LHCN-M2 (cell line): ENCODE results near the gene PNRC1. TPM values are rescaled to one million over a fixed set of nuclear protein-coding genes. Genes with fewer than 3 reads are reported as not detected.
"Not testable (repeated sequence)": the region's sequence is repeated elsewhere in the genome, so short reads cannot be mapped to it uniquely, and the experiment has no call there.

ENCODE experiments used
- DNase-seq: peaks from one replicate; pipeline ENCODE4 v3.0.0-alpha.2; 2012; ENCODE audit warnings: low read depth
- total RNA-seq: library from RNA; depleted of rRNA; stranded (reverse); fragments of >200 nt; gene quantifications from 2 replicates; pipeline ENCODE4 v1.2.3, GENCODE V29; 2014; rRNA removed

Gene PNRC1
- total RNA-seq, 1 experiment from 2014 or later, result 35.6 TPM

- no peak for DNase-seq
Measured at GRCh38 chr6:89100114-89100513, 19.6 kb downstream of the PNRC1 start.

DNA sequence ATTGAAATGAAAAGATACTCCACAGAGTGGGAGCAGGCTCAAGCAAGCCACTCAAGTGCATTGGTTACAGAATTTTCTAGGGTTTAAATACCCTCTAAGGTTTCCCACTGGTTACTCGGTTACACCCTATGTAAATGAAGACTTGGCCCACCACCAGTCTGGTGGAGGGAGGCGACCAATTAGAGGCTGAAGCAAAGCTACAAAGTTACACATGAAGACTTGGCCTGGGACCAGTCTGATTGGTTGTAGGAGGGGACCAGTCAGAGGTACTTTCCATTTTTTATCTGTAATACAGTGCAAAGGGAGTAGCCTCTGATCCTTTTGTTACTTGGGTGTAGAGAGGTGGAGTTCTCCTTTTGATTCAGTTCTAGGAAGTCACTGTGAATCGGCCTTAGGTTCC, 29.7 kb downstream of the PNRC1 start:
- no peak for DNase-seq

- no peak for DNase-seq
Measured at GRCh38 chr6:89111933-89112332, 31.4 kb downstream of the PNRC1 start.

DNA sequence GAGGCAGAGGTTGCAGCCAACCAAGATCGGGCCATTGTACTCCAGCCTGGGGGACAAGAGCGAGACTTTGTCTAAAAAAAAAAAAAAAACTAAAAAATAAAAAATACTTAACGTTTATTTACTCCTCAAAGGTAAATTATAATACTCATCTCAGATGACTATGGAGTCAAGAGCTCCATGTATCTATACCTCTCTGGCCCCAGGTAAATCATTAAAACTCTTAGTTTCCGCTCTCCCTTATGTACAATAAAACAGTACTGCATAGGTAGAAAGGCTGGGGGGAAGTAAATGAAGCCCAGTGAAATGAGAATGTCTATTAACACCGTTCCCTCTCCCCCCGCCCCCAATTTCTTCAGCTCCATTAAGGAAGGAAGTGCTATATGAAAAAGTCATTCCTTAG, 36.2 kb downstream of the PNRC1 start:
- DNase-seq, result no peak

- peak; percentile 5 for DNase-seq
Measured at GRCh38 chr6:89117211-89118108, 36.9 kb downstream of the PNRC1 start, which contains the start of gene SRSF12. Gene SRSF12 (minus strand): TSS chr6:89118071. CDS start chr6:89117887, 184 bp downstream.

GRCh38 chr6:89118931-89119330, 38.4 kb downstream of the PNRC1 start:
- no peak for DNase-seq

DNA sequence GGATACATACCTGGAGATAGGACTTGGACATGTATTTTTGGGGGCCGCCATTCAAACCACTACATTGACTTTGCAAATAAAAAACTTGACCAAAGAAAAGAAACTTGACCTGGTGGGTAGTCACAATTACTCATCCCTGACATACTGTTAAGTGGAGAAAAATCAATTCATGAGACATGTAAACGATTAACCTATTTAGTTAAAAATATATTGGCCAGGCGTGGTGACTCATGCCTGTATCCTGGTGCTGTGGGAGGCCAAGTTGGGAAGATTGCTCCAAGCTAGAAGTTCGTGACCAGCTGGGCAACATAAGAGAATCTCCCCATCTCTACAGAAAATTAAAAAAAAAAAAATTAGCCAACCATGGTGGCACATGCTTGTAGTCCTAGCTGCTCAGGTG, 39.8 kb downstream of the PNRC1 start:
- no peak for DNase-seq

DNA sequence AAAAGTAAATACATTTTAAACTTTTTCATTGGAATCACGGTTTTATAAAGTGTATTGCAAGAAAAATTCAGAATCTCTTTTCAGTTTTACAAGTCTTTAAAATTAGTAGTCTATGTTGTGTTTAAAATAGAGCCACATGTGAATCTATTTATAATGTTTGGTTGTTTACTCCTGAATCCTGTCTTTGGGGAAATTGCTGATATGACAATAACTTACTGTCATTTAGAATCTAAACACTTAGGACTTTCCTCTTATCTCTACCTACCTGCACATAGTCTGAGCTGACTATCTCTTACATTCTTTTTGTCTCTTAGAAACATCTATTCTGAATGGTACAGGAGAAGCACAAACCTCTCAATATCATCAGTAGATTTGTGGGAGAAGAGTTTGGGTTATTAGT, 41.4 kb downstream of the PNRC1 start:
- DNase-seq, result no peak

GRCh38 chr6:89122625-89123024, 42.1 kb downstream of the PNRC1 start:
- DNase-seq, result peak; percentile 26

GRCh38 chr6:89128256-89128671, 47.7 kb downstream of the PNRC1 start:
- not testable (repeated sequence) for DNase-seq

GRCh38 chr6:89131599-89131998, 51.0 kb downstream of the PNRC1 start:
- DNase-seq, result no peak

GRCh38 chr6:89132057-89132456, 51.5 kb downstream of the PNRC1 start:
- no peak for DNase-seq

DNA sequence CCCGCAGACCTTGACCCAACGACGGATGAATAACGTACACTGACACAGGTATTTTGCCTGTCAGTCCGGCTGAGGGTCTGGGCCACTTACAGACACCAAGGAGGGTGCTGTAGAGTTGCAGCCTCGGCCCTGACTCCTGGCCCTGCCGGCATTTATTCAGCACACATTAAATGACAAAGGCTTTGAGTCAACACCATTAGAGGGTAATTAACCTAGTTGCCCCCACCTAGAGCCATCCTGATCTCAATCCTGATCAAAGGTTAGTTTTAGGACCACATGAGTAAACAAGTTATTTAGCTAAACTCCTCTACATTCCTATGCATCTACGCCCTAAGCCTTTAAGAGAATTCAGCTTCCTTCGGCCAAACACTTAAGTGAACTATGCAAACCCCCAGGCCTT, 53.4 kb downstream of the PNRC1 start:
- DNase-seq, result no peak

DNA sequence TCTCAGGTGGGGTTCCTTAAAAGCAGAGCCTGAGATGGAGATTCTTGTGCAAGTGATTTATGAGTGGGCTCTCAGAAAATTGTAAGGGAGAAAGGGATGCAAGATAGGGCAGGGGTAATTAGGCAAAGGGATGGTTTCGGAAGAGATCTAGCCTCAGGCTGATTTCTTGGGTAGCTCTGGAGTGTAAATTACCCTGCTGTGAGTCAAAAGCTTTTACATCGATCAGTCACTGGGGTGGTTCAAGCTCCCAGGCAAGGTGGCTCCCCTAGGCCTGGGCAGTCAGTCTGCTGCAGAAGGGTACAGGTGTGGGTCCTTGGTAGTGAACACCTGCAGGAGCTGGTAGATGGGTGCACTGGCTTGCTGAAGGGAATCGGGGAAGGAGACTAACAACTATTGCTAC, 54.2 kb downstream of the PNRC1 start:
- no peak for DNase-seq

Other genes starting within 250 kb of the PNRC1 start
- gene RNGTT, start 117.1 kb upstream of the PNRC1 start, total RNA-seq, result 29.0 and 31.5 TPM in 2 replicates
- gene SRSF12, start 37.3 kb downstream of the PNRC1 start, total RNA-seq, result not detected in 2 replicates
- gene PM20D2, start 65.3 kb downstream of the PNRC1 start, total RNA-seq, result 4.6 and 4.9 TPM in 2 replicates
- gene GABRR1, start 136.6 kb downstream of the PNRC1 start, total RNA-seq, result not detected in 2 replicates
- gene GABRR2, start 234.5 kb downstream of the PNRC1 start, total RNA-seq, result 0.11 TPM in 1 of 2 replicates, not detected in the other